BE2C (cell line): ENCODE data around the gene SIX2.

ENCODE experiments used
- DNase-seq: peaks from one replicate; pipeline ENCODE4 v3.0.0-alpha.2; 2020
- H3K27me3 ChIP-seq: fragments of 250-450 bp; sonication (Bioruptor Pico); 2 replicates; pipeline ENCODE4 v1.5.1; 2020; ENCODE audit warnings: mild to moderate bottlenecking
- H3K36me3 ChIP-seq: fragments of 250-450 bp; sonication (Bioruptor Pico); 2 replicates; pipeline ENCODE4 v1.5.1; 2020; ENCODE audit warnings: mild to moderate bottlenecking
- H3K4me1 ChIP-seq: fragments of 250-450 bp; sonication (Bioruptor Pico); 2 replicates; pipeline ENCODE4 v1.5.1; 2020
- H3K4me3 ChIP-seq: 2 replicates; pipeline ENCODE4 v1.5.1; 2011; ENCODE audit warnings: low read depth, low read length
- H3K9me3 ChIP-seq: fragments of 250-450 bp; sonication (Bioruptor Pico); 2 replicates; pipeline ENCODE4 v1.5.1; 2020
- CTCF ChIP-seq: IDR thresholded peaks from 2 replicates; pipeline ENCODE4 v1.5.1; 2012; ENCODE audit warnings: mild to moderate bottlenecking, low read depth, low read length

Gene SIX2

DNA sequence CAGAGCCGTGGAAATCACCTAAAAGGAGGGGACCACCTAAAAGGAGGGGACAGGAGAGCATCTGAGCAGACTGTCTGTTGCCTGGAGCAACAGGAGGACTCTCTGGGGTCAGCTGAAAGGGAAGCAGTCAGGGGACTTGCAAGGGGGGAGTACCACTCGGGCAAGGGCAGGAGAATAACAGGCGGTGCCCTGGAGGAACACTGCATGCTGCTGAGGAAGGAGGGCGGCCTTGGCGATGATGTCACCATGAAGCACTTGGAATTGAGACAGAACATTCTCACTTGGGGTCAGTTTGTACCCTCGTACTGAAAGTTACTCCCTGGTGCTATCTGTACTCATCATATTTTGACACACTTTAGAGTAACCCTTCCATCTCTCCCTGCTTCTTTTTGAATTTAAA, 49.4 kb downstream of the SIX2 start:
- no peaks in the 10 kb centered on the region for H3K27me3 ChIP-seq
- peaks cover 7% of the 10 kb centered on the region for H3K4me1 ChIP-seq
- no peak for TF ChIP-seq CTCF
- no peak overlapping the region for H3K4me3 ChIP-seq
- peaks cover 4% of the 10 kb centered on the region; the same call in 1 of the 2 replicates for H3K36me3 ChIP-seq
- H3K9me3 ChIP-seq: no peaks in the 10 kb centered on the region
- no peak for DNase-seq

- H3K36me3 ChIP-seq: peaks cover 7% of the 10 kb centered on the region
- peaks cover 5% of the 10 kb centered on the region for H3K4me1 ChIP-seq
- no peaks in the 10 kb centered on the region for H3K9me3 ChIP-seq
- no peak for TF ChIP-seq CTCF
- H3K4me3 ChIP-seq: no peak overlapping the region
- no peaks in the 10 kb centered on the region for H3K27me3 ChIP-seq
- no peak for DNase-seq
These were observed 51.5 kb downstream of the SIX2 start for GRCh38 chr2:44957656-44958327.

DNA sequence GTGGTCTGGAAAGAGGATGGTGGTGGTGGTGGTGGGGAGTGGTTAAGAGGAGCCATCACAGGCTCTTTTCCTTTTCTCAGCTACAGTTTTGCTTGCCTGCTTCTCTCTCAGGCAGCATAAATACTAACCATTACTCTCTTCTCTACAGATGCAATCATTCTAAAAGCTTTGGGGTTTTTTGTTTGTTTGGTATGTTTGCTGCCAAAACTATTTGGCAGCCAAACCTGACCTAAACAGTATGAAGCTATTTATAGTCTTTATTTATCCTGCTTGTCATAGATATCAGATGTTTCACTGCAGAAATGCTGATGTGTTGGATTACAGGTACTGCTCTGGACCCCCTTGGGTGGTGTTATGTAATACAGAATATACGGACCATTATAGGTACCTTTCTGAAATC, 52.4 kb downstream of the SIX2 start:
- Histone ChIP-seq H3K36me3 (peaks cover 12% of the 10 kb centered on the region), H3K27me3 (no peaks in the 10 kb centered on the region), H3K4me3 (no peak overlapping the region), H3K9me3 (no peaks in the 10 kb centered on the region), H3K4me1 (peaks cover 5% of the 10 kb centered on the region)
- no peak for TF ChIP-seq CTCF
- DNase-seq: no peak

- no peaks in the 10 kb centered on the region for H3K9me3 ChIP-seq
- peaks cover 13% of the 10 kb centered on the region for H3K36me3 ChIP-seq
- H3K27me3 ChIP-seq: no peaks in the 10 kb centered on the region
- H3K4me1 ChIP-seq: peaks cover 5% of the 10 kb centered on the region
- TF ChIP-seq CTCF: peak; percentile 89
- DNase-seq: peak; percentile 91
- peak overlapping the region; percentile 59 for H3K4me3 ChIP-seq
These were observed 53.5 kb downstream of the SIX2 start for GRCh38 chr2:44955593-44956392.
